ENCODE measurements around the gene EHD3.
A peak's percentile ranks its signal among the peaks of the same experiment; 100 is the strongest.

The EHD3 gene

DNA sequence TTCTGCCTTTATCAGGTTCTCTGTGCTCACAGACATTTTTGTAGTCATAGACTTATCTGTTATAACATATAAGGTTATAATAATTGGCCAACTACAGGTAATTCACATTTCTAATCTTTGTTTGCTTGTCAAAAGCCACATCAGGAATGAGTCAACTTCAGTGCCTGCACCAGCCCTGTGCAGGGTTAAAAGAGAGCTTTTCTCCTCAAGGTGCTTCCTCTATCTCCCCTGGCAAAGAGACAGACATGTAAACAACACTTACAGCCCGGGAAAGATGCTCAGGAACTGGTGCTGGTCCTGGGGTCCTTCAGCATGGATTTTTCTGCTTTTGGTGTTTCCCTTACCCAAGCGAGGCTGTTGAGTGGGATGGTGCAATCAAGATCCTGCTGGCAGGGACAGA is 7.7 kb upstream of the EHD3 start:
- DNase-seq (ENCODE audit: low read depth): no peak
- TF ChIP-seq, protein P1, sequence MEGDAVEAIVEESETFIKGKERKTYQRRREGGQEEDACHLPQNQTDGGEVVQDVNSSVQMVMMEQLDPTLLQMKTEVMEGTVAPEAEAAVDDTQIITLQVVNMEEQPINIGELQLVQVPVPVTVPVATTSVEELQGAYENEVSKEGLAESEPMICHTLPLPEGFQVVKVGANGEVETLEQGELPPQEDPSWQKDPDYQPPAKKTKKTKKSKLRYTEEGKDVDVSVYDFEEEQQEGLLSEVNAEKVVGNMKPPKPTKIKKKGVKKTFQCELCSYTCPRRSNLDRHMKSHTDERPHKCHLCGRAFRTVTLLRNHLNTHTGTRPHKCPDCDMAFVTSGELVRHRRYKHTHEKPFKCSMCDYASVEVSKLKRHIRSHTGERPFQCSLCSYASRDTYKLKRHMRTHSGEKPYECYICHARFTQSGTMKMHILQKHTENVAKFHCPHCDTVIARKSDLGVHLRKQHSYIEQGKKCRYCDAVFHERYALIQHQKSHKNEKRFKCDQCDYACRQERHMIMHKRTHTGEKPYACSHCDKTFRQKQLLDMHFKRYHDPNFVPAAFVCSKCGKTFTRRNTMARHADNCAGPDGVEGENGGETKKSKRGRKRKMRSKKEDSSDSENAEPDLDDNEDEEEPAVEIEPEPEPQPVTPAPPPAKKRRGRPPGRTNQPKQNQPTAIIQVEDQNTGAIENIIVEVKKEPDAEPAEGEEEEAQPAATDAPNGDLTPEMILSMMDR (conservative IDR thresholded peaks at IDR 0.05; ENCODE audit: control insufficient read depth, insufficient read depth, low read depth, low read length): no peak
- H3K4me3 ChIP-seq (ENCODE audit: control insufficient read depth, low read depth, low read length): no peak overlapping the region

DNA sequence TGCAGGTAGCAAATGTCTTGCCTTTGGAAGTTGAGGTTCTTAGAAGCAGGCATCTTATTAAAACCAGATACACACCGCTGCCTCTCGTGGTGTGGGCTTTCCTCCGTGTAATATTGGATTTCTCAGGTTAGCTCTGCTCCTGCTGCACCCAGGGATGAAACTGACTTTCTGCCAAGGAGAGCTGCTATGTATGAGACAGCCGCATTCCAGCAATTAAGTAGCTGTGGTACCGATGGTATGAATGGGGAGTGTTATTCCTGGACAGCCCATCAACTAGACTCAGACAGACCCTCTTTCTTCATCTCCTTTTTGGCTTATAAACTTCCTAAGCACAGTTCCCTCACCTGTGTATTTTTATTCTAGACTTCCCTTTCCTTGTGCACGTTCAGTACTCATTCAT is 6.8 kb upstream of the EHD3 start:
- DNase-seq (ENCODE audit: low read depth): no peak
- TF ChIP-seq, protein P1 (conservative IDR thresholded peaks at IDR 0.05; ENCODE audit: control insufficient read depth, insufficient read depth, low read depth, low read length): no peak
- no peak overlapping the region for H3K4me3 ChIP-seq (ENCODE audit: control insufficient read depth, low read depth, low read length)

DNA sequence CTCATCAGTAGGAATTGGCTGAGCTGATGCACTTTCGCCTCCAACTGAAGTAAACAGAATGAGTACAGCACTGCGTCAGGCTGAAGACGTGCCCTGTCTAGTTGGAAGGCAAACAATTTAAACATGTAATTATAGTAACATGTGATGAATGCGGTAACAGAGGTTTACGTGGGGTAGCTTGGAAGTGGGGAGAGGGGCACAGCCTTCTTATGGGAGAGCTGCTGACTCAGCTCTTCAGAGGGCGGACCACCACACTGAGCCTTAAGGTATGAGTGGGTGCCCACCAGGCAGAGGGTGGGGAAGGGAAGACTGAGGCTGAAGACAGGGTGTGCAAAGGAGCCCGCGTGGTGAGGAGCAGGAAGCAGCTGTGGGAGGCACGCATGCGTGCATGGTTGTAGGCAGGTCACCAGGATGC is 6.2 kb upstream of the EHD3 start:
- peak; percentile 30 for DNase-seq (ENCODE audit: low read depth)
- TF ChIP-seq, protein P1 (conservative IDR thresholded peaks at IDR 0.05; ENCODE audit: control insufficient read depth, insufficient read depth, low read depth, low read length): no peak
- H3K4me3 ChIP-seq (ENCODE audit: control insufficient read depth, low read depth, low read length): no peak overlapping the region

DNA sequence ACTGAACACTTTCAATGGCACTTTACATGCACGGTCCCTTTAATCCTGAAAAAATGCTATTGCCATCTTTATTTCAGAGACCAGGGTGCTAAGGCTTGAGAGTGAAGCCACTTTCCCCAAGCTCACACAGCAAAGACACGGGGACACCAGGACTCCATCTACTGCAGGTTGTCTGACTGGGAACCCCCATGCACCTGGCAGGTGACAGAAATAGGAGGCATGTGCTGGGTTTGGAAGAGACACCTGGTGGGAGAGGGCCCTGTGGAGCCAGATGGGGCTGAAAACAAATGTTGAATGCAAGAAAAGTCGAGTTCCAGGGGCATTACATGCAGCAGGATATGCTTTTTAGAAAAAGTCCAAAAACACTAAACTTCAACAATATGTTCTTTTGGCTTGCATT is 5.2 kb upstream of the EHD3 start:
- no peak overlapping the region for H3K4me3 ChIP-seq (ENCODE audit: control insufficient read depth, low read depth, low read length)
- DNase-seq (ENCODE audit: low read depth): no peak
- TF ChIP-seq, protein P1 (conservative IDR thresholded peaks at IDR 0.05; ENCODE audit: control insufficient read depth, insufficient read depth, low read depth, low read length): no peak

DNA sequence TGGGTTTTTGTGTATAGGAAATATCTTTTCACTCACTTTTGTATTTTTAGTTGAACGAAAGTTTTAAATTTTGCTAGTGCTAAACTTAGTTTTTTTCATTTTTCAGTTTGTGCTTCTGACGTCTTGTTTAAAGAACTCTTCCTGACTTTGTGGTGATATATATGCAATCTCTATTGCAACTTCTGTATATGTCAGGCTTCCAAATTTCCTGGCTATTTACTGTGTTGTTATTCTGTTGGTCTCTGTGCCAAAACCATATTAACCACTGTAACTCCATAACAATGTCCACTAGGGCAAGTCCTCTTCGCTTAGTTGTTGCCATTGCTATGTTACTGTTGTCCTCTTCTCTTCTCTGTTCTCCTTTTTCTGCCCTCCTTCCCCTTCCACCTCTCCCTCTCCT is 3.2 kb upstream of the EHD3 start:
- TF ChIP-seq, protein P1 (conservative IDR thresholded peaks at IDR 0.05; ENCODE audit: control insufficient read depth, insufficient read depth, low read depth, low read length): no peak
- H3K4me3 ChIP-seq (ENCODE audit: control insufficient read depth, low read depth, low read length): no peak overlapping the region
- DNase-seq (ENCODE audit: low read depth): no peak

DNA sequence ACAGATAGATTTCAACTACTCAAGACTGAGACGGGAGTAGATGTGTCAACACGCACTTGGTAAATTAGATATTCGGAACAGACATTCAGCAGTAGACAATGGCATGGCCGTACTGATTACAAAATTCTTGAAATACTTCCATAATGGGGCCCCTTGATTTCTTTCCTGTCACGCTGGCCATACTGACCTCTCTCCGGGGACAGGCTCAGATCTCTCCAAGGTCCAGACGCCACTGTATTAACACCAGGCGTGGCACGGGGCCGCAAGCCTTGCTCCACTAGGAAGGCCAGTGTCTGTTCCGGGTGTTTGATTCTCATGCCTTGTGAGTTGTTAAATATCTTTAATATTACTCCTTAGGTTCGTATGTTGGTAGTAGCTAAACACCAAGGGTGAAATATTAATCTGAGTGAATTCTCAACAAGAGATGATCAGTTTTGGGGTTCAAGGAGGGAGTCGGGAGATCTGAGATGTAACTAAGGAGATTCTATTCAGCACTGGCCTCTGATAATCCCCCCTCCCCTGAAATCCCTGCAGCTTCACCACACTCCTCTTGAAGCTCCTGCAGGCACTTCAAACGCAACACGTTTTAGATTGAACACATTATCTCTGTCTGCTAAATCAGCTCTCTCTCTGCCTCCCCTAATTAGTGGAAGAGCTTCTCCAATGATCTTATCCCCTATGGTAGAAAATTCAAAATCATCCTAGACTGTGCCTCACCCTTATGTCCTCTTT is 2.2 kb upstream of the EHD3 start:
- H3K4me3 ChIP-seq (ENCODE audit: control insufficient read depth, low read depth, low read length): no peak overlapping the region
- TF ChIP-seq, protein P1 (conservative IDR thresholded peaks at IDR 0.05; ENCODE audit: control insufficient read depth, insufficient read depth, low read depth, low read length): no peak
- no peak for DNase-seq (ENCODE audit: low read depth)

All from fibroblast of mammary gland (primary cell).